GM12865 (cell line): ENCODE measurements around the gene CFAP157.

Experiments
- DNase-seq: peaks from one replicate; pipeline ENCODE4 v3.0.0; 2010; ENCODE audit warnings: low read depth
- H3K4me3 ChIP-seq: 2 replicates; pipeline ENCODE4 v1.5.1; 2011; ENCODE audit warnings: mild to moderate bottlenecking, low read depth, low read length, control low read depth
- TF ChIP-seq, protein P1 (sequence below): IDR thresholded peaks from 2 replicates; pipeline ENCODE4 v1.5.1; 2011; ENCODE audit warnings: low read length, control low read depth, low read depth, inconsistent platforms; ENCODE audit not compliant: insufficient read depth; ENCODE audit errors: missing control alignments

CFAP157 gene

DNA sequence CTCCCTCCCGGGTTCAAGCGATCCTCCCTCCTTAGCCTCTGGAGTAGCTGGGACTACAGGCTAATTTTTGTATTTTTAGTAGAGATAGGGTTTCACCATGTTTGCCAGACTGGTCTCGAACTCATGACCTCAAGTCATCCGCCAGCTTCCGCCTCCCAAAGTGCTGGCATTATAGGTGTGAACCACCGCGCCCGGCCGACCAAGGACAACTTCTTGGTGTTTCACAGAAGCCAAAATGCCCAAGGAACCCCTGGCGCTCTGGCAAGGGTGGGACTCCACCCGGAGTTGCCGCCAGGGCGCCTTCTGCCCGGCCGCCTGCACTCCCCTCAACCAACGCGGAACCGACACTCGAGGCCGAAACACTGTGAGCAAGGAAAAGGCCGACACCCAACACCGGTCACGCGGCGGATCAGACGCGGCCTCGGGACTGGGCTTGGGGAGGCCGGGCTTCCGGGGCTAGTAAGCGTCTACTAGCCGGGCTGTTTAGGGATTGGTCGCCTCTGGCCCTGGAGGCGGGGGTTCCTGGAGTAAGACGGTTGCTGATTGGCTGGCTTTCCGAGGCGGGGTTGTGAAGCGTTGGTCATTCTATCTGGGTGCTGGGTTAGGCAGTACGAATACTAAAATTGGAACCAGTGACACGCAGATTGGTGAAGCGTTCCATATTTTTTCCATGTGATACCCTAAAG, 7.7 kb upstream of the CFAP157 start:
- TF ChIP-seq, protein P1, sequence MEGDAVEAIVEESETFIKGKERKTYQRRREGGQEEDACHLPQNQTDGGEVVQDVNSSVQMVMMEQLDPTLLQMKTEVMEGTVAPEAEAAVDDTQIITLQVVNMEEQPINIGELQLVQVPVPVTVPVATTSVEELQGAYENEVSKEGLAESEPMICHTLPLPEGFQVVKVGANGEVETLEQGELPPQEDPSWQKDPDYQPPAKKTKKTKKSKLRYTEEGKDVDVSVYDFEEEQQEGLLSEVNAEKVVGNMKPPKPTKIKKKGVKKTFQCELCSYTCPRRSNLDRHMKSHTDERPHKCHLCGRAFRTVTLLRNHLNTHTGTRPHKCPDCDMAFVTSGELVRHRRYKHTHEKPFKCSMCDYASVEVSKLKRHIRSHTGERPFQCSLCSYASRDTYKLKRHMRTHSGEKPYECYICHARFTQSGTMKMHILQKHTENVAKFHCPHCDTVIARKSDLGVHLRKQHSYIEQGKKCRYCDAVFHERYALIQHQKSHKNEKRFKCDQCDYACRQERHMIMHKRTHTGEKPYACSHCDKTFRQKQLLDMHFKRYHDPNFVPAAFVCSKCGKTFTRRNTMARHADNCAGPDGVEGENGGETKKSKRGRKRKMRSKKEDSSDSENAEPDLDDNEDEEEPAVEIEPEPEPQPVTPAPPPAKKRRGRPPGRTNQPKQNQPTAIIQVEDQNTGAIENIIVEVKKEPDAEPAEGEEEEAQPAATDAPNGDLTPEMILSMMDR, result no peak
- H3K4me3 ChIP-seq, result peak overlapping the region; percentile 44
- peak; percentile 93 for DNase-seq

DNA sequence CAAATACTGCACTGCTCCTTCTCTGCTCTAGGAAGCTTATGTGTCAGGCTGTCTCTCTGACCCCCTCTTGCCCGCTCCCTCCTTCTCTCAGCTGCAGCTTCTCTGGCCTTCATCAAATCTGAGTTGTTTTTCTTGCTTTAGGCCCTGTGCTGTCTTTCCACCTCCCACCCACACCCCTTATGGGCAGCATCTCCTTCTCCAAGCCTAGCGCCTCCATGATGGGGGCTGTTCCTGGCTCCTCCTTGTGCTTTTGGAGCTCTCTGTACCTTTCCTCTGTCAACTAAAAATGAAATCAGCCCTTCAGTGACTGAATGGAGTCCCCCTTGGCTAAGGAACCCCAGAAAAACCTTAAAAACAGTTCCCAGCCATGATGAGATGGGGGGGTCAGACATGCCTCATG, 6.6 kb upstream of the CFAP157 start:
- DNase-seq, result no peak
- no peak overlapping the region for H3K4me3 ChIP-seq
- TF ChIP-seq, protein P1, result no peak

DNA sequence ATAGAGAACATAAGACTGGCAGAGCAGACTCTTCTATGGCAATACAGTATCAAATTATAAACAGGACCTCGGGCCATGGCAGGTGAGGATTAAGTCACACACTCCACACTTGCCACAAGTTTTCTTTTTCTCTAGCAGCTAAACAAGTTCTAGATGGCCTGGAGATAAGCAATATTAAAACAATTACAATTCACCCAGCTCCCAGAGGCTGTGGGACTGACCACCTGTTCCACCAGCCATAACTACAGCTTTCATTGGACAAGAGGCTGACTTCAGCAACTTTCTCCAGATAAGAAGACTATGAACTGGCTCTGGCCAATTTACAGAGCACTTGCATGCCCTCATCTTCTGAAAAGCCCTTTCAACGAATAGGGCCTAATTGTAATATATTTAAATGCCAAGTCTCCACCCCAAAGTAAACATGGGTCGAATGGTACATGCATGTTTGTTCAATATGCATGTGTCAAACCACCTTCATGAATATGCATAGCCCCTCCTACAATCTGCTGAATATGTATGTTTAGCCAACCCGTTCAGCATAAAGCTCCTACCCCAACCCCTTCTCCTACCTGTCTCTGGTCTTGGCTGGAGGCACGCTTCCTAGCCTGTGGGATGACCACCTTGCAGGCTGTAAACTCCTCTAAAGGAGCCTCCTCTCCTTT, 6.1 kb upstream of the CFAP157 start:
- no peak for DNase-seq
- no peak overlapping the region for H3K4me3 ChIP-seq
- TF ChIP-seq, protein P1, result no peak

DNA sequence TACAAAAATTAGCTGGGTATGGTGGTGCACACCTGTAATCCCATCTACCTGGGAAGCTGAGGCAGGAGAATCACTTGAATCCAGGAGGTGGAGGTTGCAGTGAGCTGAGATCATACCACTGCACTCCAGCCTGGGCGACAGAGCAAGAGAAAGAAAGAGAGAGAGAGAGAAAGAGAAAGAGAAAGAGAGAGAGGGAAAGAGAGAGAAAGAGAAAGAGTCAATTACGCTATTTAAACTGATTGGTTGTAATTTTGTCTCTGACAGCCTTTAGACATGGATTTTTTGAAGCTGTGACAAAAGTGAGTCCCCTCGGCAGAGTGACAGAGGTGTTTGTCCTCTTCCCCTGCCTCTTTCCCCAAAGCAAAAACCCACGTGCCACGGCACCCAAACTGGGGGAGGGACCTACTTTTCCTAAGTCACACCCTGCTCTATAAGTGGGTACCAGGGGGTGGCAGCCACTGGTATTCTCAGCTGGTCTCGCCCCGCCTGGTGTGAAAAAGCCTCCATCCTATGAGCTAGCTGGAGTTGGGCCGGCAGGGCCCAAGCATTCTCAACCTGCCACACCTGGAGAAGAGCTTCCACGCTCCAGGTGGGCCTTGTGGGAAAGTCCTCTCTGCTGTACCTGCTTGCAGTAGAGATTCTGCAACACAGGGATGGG, 3.4 kb upstream of the CFAP157 start:
- H3K4me3 ChIP-seq, result no peak overlapping the region
- TF ChIP-seq, protein P1, result no peak
- no peak for DNase-seq

DNA sequence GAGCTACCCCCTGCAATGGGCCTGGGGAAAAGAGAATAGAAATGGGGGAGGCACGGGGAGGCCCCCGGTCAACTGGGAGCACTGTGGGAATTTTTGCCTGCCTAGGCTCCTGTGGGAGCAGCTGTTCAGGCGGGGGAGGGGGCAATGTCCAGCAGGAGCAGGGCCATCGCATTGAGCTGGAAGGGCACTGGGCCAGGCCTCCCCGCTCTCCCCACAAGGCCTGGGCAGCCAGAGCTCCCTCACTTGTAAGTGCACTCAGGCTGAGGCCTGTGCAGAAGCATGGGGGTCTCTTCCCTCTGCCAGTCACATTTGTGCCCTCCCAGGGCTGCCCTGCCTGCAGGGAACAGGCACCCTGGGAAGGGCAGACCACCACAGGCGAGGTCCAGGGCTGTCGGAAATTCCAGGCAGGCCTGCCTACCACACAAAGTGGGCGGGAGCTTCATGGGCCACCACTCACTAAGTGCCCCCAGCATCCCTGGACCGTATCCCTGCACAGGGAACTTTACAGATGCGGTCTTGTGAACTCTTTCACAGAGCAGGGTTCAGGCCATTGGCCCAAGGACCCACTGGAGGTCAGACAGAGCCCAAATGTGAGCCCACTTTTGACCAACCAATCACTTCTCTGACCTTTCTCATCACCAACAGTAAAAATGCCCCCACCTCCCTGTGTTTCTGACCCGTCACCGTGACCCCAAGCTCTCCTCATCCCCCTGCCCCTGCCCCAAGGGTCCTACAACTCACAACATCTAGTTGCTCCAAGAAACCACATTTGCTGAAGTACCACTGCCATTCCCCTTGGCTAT, 1.0 kb upstream of the CFAP157 start:
- DNase-seq, result no peak
- TF ChIP-seq, protein P1, result no peak

DNA sequence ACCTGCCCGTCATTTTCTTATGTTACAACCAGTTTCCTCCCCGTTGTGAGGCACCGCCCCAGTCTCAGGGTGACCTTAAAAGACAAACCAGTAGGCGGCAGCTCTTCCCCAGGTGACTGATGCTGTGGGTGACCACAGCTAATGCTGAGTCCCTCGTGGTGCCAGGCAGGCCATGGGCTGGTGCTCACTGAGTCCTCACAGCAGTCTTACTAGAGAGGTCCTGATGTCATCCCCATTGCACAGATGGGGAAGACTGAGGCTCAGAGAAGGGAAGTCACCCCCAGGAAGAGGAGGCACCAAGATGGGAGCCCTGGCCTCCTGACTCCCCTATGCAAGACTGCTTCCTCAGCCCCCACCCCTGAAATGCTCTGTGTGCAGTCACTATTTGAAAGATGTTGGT, 978 bp downstream of the CFAP157 start:
- TF ChIP-seq, protein P1, result peak; percentile 20
- H3K4me3 ChIP-seq, result no peak overlapping the region
- peak; percentile 40 for DNase-seq

More for the DNA sequence above, 1.0 kb upstream of the CFAP157 start:
- H3K4me3 ChIP-seq, result no peak overlapping the region
